Keratinocyte (primary cell): ENCODE measurements around the gene CSTB. TPM values are rescaled to one million over a fixed set of nuclear protein-coding genes. Genes with fewer than 3 reads are reported as not detected.

Source experiments
- DNase-seq: peaks from one replicate; pipeline ENCODE4 v3.0.0-alpha.2; 2011; ENCODE audit warnings: low read depth, missing footprints, low spot score
- FAIRE-seq: peaks from 2 replicates; lab custom pipeline; 2011; peaks lifted over from hg19 to GRCh38; lab: Jason Lieb, UNC
- H2AFZ ChIP-seq: 2 replicates; pipeline ENCODE4 v1.6.0; 2012; ENCODE audit warnings: low read length, control low read depth, inconsistent platforms; ENCODE audit not compliant: control insufficient read depth
- H3K27ac ChIP-seq: 2 replicates; pipeline ENCODE4 v1.5.1; 2011; ENCODE audit warnings: low read length; ENCODE audit not compliant: control insufficient read depth, insufficient read depth
- H3K27me3 ChIP-seq: 3 replicates; pipeline ENCODE4 v1.6.0; 2011; ENCODE audit warnings: low read length; ENCODE audit not compliant: control insufficient read depth, insufficient read depth; ENCODE audit errors: extremely low read depth
- H3K36me3 ChIP-seq, 2 experiments: 2 replicates in 1 of 2; 3 replicates in 1 of 2; pipeline ENCODE4 v1.5.1; 2011; ENCODE audit warnings: low read length in 2 of 2, mild to moderate bottlenecking in 1 of 2; ENCODE audit not compliant: control insufficient read depth in 2 of 2, insufficient read depth in 2 of 2; ENCODE audit errors: extremely low read depth in 1 of 2
- H3K4me1 ChIP-seq: 3 replicates; pipeline ENCODE4 v1.5.1; 2011; ENCODE audit warnings: low read length; ENCODE audit not compliant: control insufficient read depth, insufficient read depth; ENCODE audit errors: extremely low read depth
- H3K4me2 ChIP-seq: 3 replicates; pipeline ENCODE4 v1.6.0; 2011; ENCODE audit warnings: low read depth, low read length; ENCODE audit not compliant: control insufficient read depth, insufficient read depth; ENCODE audit errors: extremely low read depth
- H3K4me3 ChIP-seq, 3 experiments: fragments of 200-600 bp in 1 of 3; sonication (generic) in 1 of 3; 2 replicates in 2 of 3; 3 replicates in 1 of 3; pipeline ENCODE4 v1.5.1; 2011 to 2016; ENCODE audit warnings: low read length in 3 of 3, mild to moderate bottlenecking in 3 of 3, control low read depth in 2 of 3, inconsistent platforms in 1 of 3, low read depth in 1 of 3, mixed read lengths in 1 of 3, mixed run types in 1 of 3, moderate library complexity in 1 of 3; ENCODE audit not compliant: control insufficient read depth in 2 of 3, insufficient read depth in 2 of 3; ENCODE audit errors: extremely low read depth in 1 of 3
- H3K79me2 ChIP-seq: 2 replicates; pipeline ENCODE4 v1.6.0; 2012; ENCODE audit warnings: low read length; ENCODE audit not compliant: control insufficient read depth, insufficient read depth
- H3K9ac ChIP-seq: 3 replicates; pipeline ENCODE4 v1.6.0; 2011; ENCODE audit warnings: low read length; ENCODE audit not compliant: control insufficient read depth, insufficient read depth; ENCODE audit errors: extremely low read depth
- H3K9me1 ChIP-seq: 3 replicates; pipeline ENCODE4 v1.6.0; 2011; ENCODE audit warnings: low read length; ENCODE audit not compliant: control insufficient read depth, insufficient read depth; ENCODE audit errors: extremely low read depth
- H3K9me3 ChIP-seq: 2 replicates; pipeline ENCODE4 v1.5.1; 2012; ENCODE audit warnings: low read depth, low read length; ENCODE audit not compliant: control insufficient read depth
- H4K20me1 ChIP-seq: 3 replicates; pipeline ENCODE4 v1.6.0; 2011; ENCODE audit warnings: low read length; ENCODE audit not compliant: control insufficient read depth, insufficient read depth; ENCODE audit errors: extremely low read depth
- EZH2 ChIP-seq: IDR thresholded peaks from one replicate; pipeline ENCODE4 v1.6.1; 2012; ENCODE audit warnings: inconsistent platforms, mild to moderate bottlenecking, low read length, moderate library complexity
- dilution Hi-C: fragments of 300-500 bp; cut with MboI; formaldehyde crosslinking; loops from one replicate; pipeline ENCODE4 v1.7.0; 2020; ENCODE audit warnings: low sequenced_read_pairs; ENCODE audit not compliant: extremely low pct_ligation_motif_present
- polyA plus RNA-seq, 5 experiments: library from polyadenylated mRNA; depleted of rRNA in 3 of 5; stranded (reverse) in 3 of 5; stranded (forward) in 1 of 5; unstranded in 1 of 5; fragments of >200 nt; gene quantifications; 1 replicate in 1 of 5; 2 replicates in 3 of 5; 3 replicates in 1 of 5; pipeline versions ENCODE4 v1.2.1 to v1.2.3, GENCODE V29; 2011 to 2012; ENCODE audit warnings: missing spikeins in 2 of 5, low read depth in 1 of 5, low replicate concordance in 1 of 5
- TF ChIP-seq, protein P1 (sequence below), 3 experiments: IDR thresholded peaks in 1 of 3; conservative IDR thresholded peaks in 1 of 3; optimal IDR thresholded peaks in 1 of 3; 2 replicates in 2 of 3; 3 replicates in 1 of 3; pipeline versions ENCODE3 to v1.5.1; 2011; ENCODE audit warnings: low read length in 3 of 3, mild to moderate bottlenecking in 3 of 3, moderate library complexity in 2 of 3, control low read depth in 1 of 3, inconsistent platforms in 1 of 3; ENCODE audit not compliant: insufficient read depth in 2 of 3; ENCODE audit errors: extremely low read depth in 1 of 3

Gene CSTB
- polyA plus RNA-seq, 1 donor (not counting 4 experiments of a cell fraction or from before 2014, with no cell fraction given), result 126 TPM

DNA sequence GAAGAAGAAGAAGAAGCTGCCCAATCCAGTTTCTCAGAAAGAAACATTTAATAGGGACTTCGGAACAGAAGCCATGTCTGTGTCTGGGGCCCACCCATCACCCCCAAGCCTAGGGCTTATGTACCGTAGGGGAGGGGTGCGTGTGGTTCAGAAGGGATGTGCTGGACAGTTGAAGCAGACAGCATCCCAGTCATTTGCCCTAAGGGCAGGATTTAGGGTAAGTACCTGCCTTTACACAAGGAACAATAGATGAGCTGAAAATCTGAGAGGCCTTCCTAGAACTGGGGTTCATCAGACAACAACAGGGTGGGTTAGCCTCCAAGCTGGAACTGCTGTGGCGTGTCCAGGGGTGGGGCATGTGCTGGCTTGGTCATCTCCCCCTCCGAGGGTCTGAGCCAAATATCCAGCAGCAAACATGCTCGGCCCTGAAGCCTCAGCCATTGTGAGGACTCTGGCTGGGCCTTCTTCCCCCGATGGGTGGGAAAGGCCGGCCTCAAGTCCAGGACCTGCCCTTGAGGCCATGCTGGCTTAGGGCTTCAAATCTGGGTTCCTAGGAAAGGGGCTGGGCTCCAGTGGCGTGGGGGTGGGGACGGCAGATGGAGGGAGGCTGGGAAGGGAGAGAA lies 12.1 kb downstream of the CSTB start:
- Histone ChIP-seq H3K9ac (no peak overlapping the region), H3K9me1 (no peaks in the 10 kb centered on the region), H4K20me1 (peaks cover 8% of the 10 kb centered on the region), H3K9me3 (no peaks in the 10 kb centered on the region), H3K4me3 (no peak overlapping the region), H3K36me3 (peaks cover 13 to 27% of the 10 kb centered on the region in 2 experiments), H2AFZ (no peak overlapping the region), H3K27ac (peak overlapping the region; percentile 40), H3K4me1 (peaks cover 49% of the 10 kb centered on the region), H3K79me2 (no peaks in the 10 kb centered on the region), H3K27me3 (no peaks in the 10 kb centered on the region), H3K4me2 (no peak overlapping the region)
- no peak for FAIRE-seq
- no peak for TF ChIP-seq EZH2
- dilution Hi-C loops, result no loop called here
- no peak for DNase-seq

DNA sequence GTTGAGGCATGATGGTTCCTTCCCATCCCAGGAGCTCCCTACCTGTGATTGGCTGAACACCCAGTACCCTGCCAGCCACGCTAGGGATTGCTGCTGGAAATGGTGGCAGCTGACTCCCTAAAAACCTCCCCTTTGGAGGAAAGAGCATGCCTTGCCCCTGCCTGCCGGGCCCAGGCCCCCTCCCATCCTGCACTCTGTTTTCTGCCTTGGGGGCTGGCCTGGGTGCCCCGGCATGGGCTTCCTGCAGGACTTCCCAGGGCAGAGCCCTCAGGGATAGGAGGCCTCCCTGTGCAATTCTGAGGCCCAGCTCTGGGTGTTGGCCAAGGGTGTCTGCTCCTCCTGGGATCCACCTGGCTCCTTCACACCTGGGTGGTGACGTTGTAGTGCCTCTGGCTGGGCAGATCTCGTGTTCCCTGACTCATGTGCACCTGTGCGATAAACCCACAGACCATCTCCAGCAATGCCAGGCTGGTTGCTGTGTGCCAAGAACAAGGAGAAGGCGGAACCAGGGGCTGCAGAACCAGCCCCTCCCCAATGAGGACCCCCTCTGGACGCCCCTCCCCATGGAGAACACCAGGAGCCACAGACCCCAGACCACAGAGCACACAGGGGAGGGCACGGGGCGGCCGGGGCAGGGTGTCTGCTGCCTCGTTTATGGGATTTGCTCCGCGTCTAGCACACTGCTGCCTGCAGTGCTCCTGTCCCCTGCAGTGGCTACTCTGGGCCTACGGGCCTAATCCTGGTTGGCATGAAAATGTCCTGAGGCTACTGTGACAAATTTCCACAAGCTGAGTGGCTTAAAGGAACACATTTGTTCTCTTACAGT lies 13.6 kb downstream of the CSTB start:
- peaks cover 35% of the 10 kb centered on the region for H3K4me1 ChIP-seq
- no peaks in the 10 kb centered on the region for H3K79me2 ChIP-seq
- peak overlapping the region; percentile 71 for H3K27ac ChIP-seq
- peak; percentile 99 for FAIRE-seq
- no peaks in the 10 kb centered on the region for H3K9me3 ChIP-seq
- H3K9ac ChIP-seq, result peak overlapping the region; percentile 35
- peaks cover 8% of the 10 kb centered on the region for H4K20me1 ChIP-seq
- H3K4me3 ChIP-seq, result no peak overlapping the region
- H3K36me3 ChIP-seq, result peaks cover 22 to 34% of the 10 kb centered on the region in 2 experiments
- TF ChIP-seq, protein P1, sequence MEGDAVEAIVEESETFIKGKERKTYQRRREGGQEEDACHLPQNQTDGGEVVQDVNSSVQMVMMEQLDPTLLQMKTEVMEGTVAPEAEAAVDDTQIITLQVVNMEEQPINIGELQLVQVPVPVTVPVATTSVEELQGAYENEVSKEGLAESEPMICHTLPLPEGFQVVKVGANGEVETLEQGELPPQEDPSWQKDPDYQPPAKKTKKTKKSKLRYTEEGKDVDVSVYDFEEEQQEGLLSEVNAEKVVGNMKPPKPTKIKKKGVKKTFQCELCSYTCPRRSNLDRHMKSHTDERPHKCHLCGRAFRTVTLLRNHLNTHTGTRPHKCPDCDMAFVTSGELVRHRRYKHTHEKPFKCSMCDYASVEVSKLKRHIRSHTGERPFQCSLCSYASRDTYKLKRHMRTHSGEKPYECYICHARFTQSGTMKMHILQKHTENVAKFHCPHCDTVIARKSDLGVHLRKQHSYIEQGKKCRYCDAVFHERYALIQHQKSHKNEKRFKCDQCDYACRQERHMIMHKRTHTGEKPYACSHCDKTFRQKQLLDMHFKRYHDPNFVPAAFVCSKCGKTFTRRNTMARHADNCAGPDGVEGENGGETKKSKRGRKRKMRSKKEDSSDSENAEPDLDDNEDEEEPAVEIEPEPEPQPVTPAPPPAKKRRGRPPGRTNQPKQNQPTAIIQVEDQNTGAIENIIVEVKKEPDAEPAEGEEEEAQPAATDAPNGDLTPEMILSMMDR (optimal IDR thresholded peaks at IDR 0.05 in 1 of 3, IDR thresholded peaks at IDR 0.05 in 1 of 3, conservative IDR thresholded peaks at IDR 0.05 in 1 of 3; ENCODE audit: extremely low read depth in 1 of 3, insufficient read depth in 2 of 3, low read length in 3 of 3), result no peak
- no peak for TF ChIP-seq EZH2
- no peak overlapping the region for H2AFZ ChIP-seq
- H3K4me2 ChIP-seq, result no peak overlapping the region
- peak; percentile 80 for DNase-seq
- no peaks in the 10 kb centered on the region for H3K27me3 ChIP-seq
- H3K9me1 ChIP-seq, result no peaks in the 10 kb centered on the region
- dilution Hi-C loops, result no loop called here
